Measurements from ENCODE around the gene BTN1A1.
"Not testable (repeated sequence)": the region's sequence is repeated elsewhere in the genome, so short reads cannot be mapped to it uniquely, and the experiment has no call there.

The BTN1A1 gene

GRCh38 chr6:26511033-26511432 is 10.9 kb downstream of the BTN1A1 start:
- not testable (repeated sequence) for H3K27me3 Mint-ChIP-seq; ATAC-seq (replicated peaks); H3K27ac Mint-ChIP-seq; DNase-seq; H3K9me3 Mint-ChIP-seq; H3K4me3 Mint-ChIP-seq; H3K4me1 Mint-ChIP-seq; H3K36me3 Mint-ChIP-seq

GRCh38 chr6:26514984-26515383 is 14.9 kb downstream of the BTN1A1 start:
- ATAC-seq (replicated peaks) (no peak), DNase-seq (no peak)
- Mint-ChIP-seq H3K9me3 (no peaks in the 10 kb centered on the region), H3K27ac (no peak overlapping the region), H3K4me1 (peaks cover 0 to 3% of the 10 kb centered on the region in 2 donors), H3K36me3 (no peaks in the 10 kb centered on the region), H3K4me3 (no peak overlapping the region), H3K27me3 (no peaks in the 10 kb centered on the region)

- peaks cover 12 to 15% of the 10 kb centered on the region in 2 donors for H3K4me1 Mint-ChIP-seq
- H3K27ac Mint-ChIP-seq: no peak overlapping the region
- no peaks in the 10 kb centered on the region for H3K9me3 Mint-ChIP-seq
- H3K36me3 Mint-ChIP-seq: peaks cover 1 to 9% of the 10 kb centered on the region in 2 donors
- no peak for ATAC-seq (replicated peaks)
- no peak for DNase-seq
- peaks cover 0 to 7% of the 10 kb centered on the region in 2 donors for H3K27me3 Mint-ChIP-seq
- no peak overlapping the region for H3K4me3 Mint-ChIP-seq
Observed at GRCh38 chr6:26516481-26517427, 16.7 kb downstream of the BTN1A1 start.

DNA sequence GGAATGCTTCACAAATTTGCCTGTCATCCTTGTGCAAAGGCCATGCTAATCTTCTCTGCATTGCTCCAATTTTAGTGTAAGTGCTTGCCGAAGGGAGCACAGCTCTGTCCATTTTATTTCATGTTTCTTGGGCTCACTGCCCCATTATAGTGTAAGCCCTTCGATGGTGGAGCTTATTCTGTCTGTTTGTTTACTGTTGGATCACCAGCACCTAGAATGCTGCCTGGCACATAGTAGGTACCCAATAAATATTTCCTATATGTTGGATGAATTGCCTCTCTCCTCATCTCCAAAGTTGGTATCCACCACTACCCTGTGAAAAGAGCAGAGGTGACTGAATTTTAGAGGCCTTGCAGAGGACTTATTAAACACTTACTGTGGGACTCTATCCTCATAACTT is 19.3 kb downstream of the BTN1A1 start:
- ATAC-seq (replicated peaks) (no peak), DNase-seq (no peak)
- Mint-ChIP-seq H3K36me3 (peaks cover 1 to 9% of the 10 kb centered on the region in 2 donors), H3K27me3 (peaks cover 0 to 7% of the 10 kb centered on the region in 2 donors), H3K9me3 (no peaks in the 10 kb centered on the region), H3K4me3 (no peak overlapping the region), H3K4me1 (peaks cover 24 to 34% of the 10 kb centered on the region in 2 donors), H3K27ac (no peak overlapping the region)

DNA sequence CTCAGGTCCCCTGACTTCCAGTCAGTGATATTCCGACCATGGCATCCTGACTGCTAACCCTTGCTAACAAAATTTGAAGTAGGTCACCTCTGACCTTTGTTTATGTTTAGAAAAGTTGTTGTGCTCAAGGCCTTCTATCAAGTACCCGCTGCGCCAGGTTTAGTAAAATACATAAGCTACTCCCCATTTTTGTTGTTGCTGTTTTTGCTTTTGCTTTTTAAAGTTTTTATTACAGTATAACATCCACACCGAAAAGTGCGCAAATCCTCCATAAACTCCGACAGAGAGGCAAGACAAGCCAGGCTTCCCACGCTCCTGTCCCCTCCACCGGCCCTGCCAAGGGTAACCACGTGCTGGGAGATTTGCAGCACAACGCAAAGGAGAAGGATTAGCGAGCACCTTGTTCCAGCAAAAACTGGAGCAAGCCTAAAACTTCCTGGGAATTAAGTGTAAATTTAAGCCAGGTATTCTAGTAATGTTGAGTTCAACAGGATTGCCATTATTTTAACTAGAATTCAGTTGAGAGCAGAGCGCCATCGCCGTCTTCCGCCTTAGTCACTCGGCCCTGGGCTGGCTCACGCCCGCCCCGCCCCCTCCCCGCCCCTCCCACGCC is 20.2 kb downstream of the BTN1A1 start:
- peak overlapping the region; percentile 94 for H3K27ac Mint-ChIP-seq
- H3K36me3 Mint-ChIP-seq: peaks cover 1 to 9% of the 10 kb centered on the region in 2 donors
- ATAC-seq (replicated peaks) (peak; percentile 5 to 12), DNase-seq (no peak)
- H3K9me3 Mint-ChIP-seq: no peaks in the 10 kb centered on the region
- peak overlapping the region; percentile 76 to 92 for H3K4me3 Mint-ChIP-seq
- peaks cover 26 to 34% of the 10 kb centered on the region in 2 donors for H3K4me1 Mint-ChIP-seq
- H3K27me3 Mint-ChIP-seq: peaks cover 0 to 7% of the 10 kb centered on the region in 2 donors

DNA sequence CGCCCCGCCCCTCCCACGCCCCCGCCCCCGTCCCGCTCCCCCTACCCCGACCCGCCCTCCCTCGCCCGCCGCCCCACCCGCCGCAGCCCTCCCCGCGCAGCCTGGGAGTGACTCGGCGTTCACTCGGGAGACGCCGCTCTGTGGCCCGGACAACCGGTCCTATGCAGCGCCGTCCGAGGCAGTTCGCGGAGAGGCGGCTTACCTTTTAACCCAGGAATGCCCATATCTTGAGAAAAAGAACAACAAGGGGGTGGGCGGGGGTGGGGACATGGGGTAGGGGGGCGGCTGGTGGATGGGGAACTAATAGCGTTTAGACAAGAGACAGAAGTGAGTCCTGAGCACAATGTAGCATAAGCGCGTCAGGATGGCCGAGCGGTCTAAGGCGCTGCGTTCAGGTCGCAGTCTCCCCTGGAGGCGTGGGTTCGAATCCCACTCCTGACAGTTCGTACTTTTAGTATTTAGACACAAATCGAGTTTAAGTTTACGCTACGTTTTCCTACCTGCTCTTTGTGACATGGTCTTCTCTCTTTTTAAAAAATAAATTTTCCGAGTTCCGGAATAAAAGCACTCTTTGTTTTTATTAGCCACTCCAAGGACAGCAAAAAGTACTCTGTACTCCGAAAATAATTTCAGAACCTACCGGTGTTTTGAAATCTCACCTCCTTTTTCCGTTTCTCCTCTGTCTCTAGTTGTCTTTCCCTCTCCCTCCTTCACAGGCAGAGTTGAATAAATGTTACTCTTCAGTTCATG is 20.9 kb downstream of the BTN1A1 start:
- ATAC-seq (replicated peaks): peak; percentile 82 to 84
- Mint-ChIP-seq H3K4me1 (peaks cover 28 to 34% of the 10 kb centered on the region in 2 donors), H3K9me3 (no peaks in the 10 kb centered on the region), H3K27ac (peak overlapping the region; percentile 99), H3K36me3 (peaks cover 1 to 9% of the 10 kb centered on the region in 2 donors), H3K4me3 (peak overlapping the region; percentile 92 to 95), H3K27me3 (peaks cover 0 to 7% of the 10 kb centered on the region in 2 donors)
- DNase-seq: peak; percentile 80

DNA sequence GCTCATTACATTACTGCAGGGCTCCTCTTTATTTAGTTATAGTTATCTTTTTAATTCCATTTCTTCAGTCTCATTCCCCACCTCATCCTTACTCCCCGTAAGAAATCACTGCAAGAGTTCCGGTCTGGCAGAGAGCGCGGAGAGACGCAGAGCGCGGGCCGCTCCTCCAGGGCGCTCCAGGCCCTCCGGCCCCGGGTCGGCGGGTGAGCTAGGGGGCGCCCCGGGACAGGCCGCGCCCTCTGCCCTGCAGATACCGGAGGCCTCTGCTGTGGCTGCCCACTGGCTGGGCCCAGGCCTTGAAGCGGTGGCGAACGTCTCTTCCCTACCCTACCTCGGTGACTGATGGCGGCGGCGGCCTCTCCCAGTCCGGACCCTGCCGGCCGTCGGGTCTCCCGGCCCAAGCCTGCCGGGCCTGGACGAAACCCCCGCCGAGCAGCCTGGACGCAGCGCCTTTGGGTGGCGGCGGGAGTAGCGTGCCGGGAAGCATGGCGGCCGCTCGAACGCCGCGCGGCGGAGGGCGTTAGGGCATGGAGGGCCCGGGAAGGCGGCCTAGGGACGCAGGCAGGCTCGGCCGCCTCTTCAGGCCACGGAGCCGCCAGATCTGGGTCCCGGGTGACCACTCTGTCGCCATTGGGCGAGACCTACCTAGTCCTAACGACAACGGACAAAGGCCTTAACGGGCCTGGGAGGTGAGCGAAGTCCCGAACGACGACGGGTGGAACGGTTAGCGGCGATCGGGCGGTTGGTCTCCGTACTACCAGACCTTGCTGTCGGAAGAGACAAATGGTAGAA is 21.7 kb downstream of the BTN1A1 start:
- Mint-ChIP-seq H3K4me3 (peak overlapping the region; percentile 92 to 95), H3K27me3 (peaks cover 0 to 7% of the 10 kb centered on the region in 2 donors), H3K4me1 (peaks cover 25 to 34% of the 10 kb centered on the region in 2 donors), H3K9me3 (no peaks in the 10 kb centered on the region), H3K36me3 (peaks cover 1 to 9% of the 10 kb centered on the region in 2 donors), H3K27ac (peak overlapping the region; percentile 99)
- ATAC-seq (replicated peaks) (peak; percentile 86 to 88), DNase-seq (peak; percentile 81)

- peaks cover 25 to 34% of the 10 kb centered on the region in 2 donors for H3K4me1 Mint-ChIP-seq
- not testable (repeated sequence) for ATAC-seq (replicated peaks)
- peak overlapping the region; percentile 92 to 95 for H3K4me3 Mint-ChIP-seq
Observed at GRCh38 chr6:26522486-26523228, 22.6 kb downstream of the BTN1A1 start.

DNA sequence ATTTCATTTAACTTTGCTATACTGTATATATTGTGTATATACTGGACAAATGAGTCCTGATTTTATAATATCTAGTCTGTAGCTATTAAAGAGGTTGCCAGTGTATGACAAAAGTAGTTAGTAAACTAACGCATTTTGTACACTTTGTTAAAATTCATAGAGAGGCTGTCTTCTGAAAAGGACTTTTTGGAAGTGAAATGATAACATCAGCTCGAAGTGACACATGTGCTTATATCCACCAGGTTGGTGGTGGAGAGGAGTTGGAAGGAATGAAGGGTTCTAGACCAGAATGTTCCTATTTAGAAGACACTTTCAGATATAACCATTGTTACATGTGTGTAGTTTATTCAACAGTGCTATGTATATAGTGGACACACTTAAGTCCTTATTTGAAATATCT is 24.2 kb downstream of the BTN1A1 start:
- H3K4me1 Mint-ChIP-seq: peaks cover 25 to 34% of the 10 kb centered on the region in 2 donors
- ATAC-seq (replicated peaks); DNase-seq; H3K4me3 Mint-ChIP-seq; H3K27ac Mint-ChIP-seq; H3K27me3 Mint-ChIP-seq; H3K36me3 Mint-ChIP-seq; H3K9me3 Mint-ChIP-seq: not testable (repeated sequence)

More at GRCh38 chr6:26522486-26523228, 22.6 kb downstream of the BTN1A1 start:
- not testable (repeated sequence) for H3K36me3 Mint-ChIP-seq, H3K27me3 Mint-ChIP-seq, DNase-seq, H3K9me3 Mint-ChIP-seq
- H3K27ac Mint-ChIP-seq: peak overlapping the region; percentile 99

DNA sequence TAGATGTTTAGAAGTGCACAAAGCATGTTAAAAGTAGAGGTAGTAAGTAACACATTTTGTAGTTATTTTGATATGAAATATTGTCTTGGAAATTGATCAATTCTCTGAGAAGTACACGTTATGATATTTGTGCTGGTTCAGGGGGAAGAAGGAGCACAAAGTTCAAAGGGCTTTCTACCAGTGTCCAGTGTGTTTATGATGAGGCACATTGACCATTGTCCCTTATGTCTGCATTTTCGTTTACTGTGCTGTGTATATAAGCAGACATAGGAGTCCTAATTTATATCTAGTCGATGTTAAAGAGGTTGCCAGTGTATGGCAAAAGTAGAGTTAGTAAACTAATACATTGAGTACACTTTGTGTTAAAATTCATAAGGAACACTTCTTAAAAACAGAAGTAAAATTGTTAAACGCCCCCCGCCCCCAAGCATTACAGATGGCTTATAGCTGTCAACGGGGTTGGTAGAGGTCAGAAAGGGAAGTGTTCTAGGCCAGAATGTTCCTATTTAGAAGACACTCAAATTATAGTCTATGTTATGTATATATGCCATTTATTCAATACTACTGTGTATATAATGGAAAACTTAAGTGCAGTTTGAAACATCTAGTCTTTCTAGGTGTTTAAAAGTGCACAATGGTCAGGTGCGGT is 24.7 kb downstream of the BTN1A1 start:
- Mint-ChIP-seq H3K4me1 (peaks cover 25 to 37% of the 10 kb centered on the region in 2 donors), H3K27ac (no peak overlapping the region), H3K9me3 (no peaks in the 10 kb centered on the region), H3K27me3 (peaks cover 0 to 7% of the 10 kb centered on the region in 2 donors), H3K4me3 (no peak overlapping the region), H3K36me3 (peaks cover 1 to 9% of the 10 kb centered on the region in 2 donors)
- ATAC-seq (replicated peaks) (no peak), DNase-seq (no peak)

- H3K27ac Mint-ChIP-seq: no peak overlapping the region
- peaks cover 1 to 8% of the 10 kb centered on the region in 2 donors for H3K36me3 Mint-ChIP-seq
- no peaks in the 10 kb centered on the region for H3K9me3 Mint-ChIP-seq
- H3K4me3 Mint-ChIP-seq: no peak overlapping the region
- ATAC-seq (replicated peaks): no peak
- no peak for DNase-seq
- peaks cover 21 to 34% of the 10 kb centered on the region in 2 donors for H3K4me1 Mint-ChIP-seq
- H3K27me3 Mint-ChIP-seq: peaks cover 0 to 7% of the 10 kb centered on the region in 2 donors
Observed at GRCh38 chr6:26525838-26526237, 25.7 kb downstream of the BTN1A1 start.

DNA sequence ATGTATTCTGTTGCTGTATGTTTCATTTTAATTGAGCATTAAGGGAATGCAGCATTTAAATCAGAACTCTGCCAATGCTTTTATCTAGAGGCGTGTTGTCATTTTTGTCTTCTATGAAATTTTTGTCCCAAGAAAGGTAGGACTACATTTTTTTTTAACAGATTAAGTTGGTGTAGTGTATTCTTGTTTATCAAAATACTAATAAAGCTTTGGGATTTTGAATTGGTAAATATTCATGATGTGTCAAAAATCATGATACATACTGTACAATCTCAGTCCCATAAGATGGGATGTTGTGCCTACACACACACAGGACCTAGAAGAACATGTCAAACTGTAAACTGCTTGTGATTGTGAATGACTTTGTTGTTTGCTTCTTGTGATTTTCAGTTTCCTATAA is 26.8 kb downstream of the BTN1A1 start:
- H3K9me3 Mint-ChIP-seq: peaks cover 0 to 1% of the 10 kb centered on the region in 2 donors
- no peak for DNase-seq
- ATAC-seq (replicated peaks): no peak
- H3K27me3 Mint-ChIP-seq: no peaks in the 10 kb centered on the region
- no peak overlapping the region for H3K27ac Mint-ChIP-seq
- H3K4me1 Mint-ChIP-seq: peaks cover 19 to 34% of the 10 kb centered on the region in 2 donors
- H3K36me3 Mint-ChIP-seq: no peaks in the 10 kb centered on the region
- no peak overlapping the region for H3K4me3 Mint-ChIP-seq
